ENCODE measurements around the gene SNU13. TPM values are rescaled to one million over a fixed set of nuclear protein-coding genes. Genes with fewer than 3 reads are reported as not detected.

The SNU13 gene
- total RNA-seq, 4 donors from 2014 or later, result 71.0 to 128 (median 106) TPM

GRCh38 chr22:41722496-41722895 lies 33.8 kb upstream of the SNU13 start:
- WGBS, 2 donors, result 25 to 57% methylated on average over 1 of the region's 1 CpG
- intact Hi-C loops (cut with DNase I), result no loop called here
- no peak for TF ChIP-seq CTCF (IDR thresholded peaks at IDR 0.05)
- TF ChIP-seq POLR2A (IDR thresholded peaks at IDR 0.05), result no peak
- H3K4me3 ChIP-seq, result no peak overlapping the region
- H3K4me1 ChIP-seq, result no peaks in the 10 kb centered on the region
- no peaks in the 10 kb centered on the region for H3K9me3 ChIP-seq
- no peaks in the 10 kb centered on the region for H3K27me3 ChIP-seq
- no peaks in the 10 kb centered on the region for H3K36me3 ChIP-seq
- H3K27ac ChIP-seq, result no peak overlapping the region
- DNase-seq, result no peak

GRCh38 chr22:41713004-41713403 lies 24.3 kb upstream of the SNU13 start:
- 65% methylated on average over 6 to 9 of the region's 9 CpGs for WGBS, 2 donors
- Histone ChIP-seq H3K4me3 (no peak overlapping the region), H3K9me3 (no peaks in the 10 kb centered on the region), H3K4me1 (peaks cover 0 to 10% (median 0%) of the 10 kb centered on the region in 3 donors), H3K27ac (no peak overlapping the region), H3K27me3 (peaks cover 0 to 9% (median 0%) of the 10 kb centered on the region in 4 donors), H3K36me3 (no peaks in the 10 kb centered on the region)
- TF ChIP-seq CTCF (IDR thresholded peaks at IDR 0.05) (no peak), POLR2A (IDR thresholded peaks at IDR 0.05) (no peak)
- intact Hi-C loops (cut with DNase I), result no loop called here
- DNase-seq, result no peak

GRCh38 chr22:41709341-41709740 lies 20.7 kb upstream of the SNU13 start:
- Histone ChIP-seq H3K4me1 (peaks cover 0 to 10% (median 0%) of the 10 kb centered on the region in 3 donors), H3K27me3 (peaks cover 0 to 5% (median 0%) of the 10 kb centered on the region in 4 donors), H3K4me3 (no peak overlapping the region), H3K27ac (no peak overlapping the region), H3K36me3 (no peaks in the 10 kb centered on the region), H3K9me3 (no peaks in the 10 kb centered on the region)
- 92 to 98% methylated on average over 9 of the region's 10 CpGs for WGBS, 2 donors
- DNase-seq, result no peak
- no peak for TF ChIP-seq CTCF (IDR thresholded peaks at IDR 0.05)
- no peak for TF ChIP-seq POLR2A (IDR thresholded peaks at IDR 0.05)
- intact Hi-C loops (cut with DNase I), result no loop called here

- DNase-seq, result no peak
- Histone ChIP-seq H3K27me3 (peaks cover 0 to 6% (median 0%) of the 10 kb centered on the region in 4 donors), H3K4me3 (no peak overlapping the region), H3K9me3 (no peaks in the 10 kb centered on the region), H3K27ac (no peak overlapping the region), H3K4me1 (peaks cover 0 to 10% (median 4%) of the 10 kb centered on the region in 3 donors), H3K36me3 (no peaks in the 10 kb centered on the region)
- intact Hi-C loops (cut with DNase I), result no loop called here
- TF ChIP-seq CTCF (IDR thresholded peaks at IDR 0.05) (no peak), POLR2A (IDR thresholded peaks at IDR 0.05) (no peak)
- 86 to 87% methylated on average over 5 to 9 of the region's 9 CpGs for WGBS, 2 donors
These were observed 14.1 kb upstream of the SNU13 start for GRCh38 chr22:41702763-41703162.

GRCh38 chr22:41700108-41700364 lies 11.4 kb upstream of the SNU13 start:
- Histone ChIP-seq H3K36me3 (no peaks in the 10 kb centered on the region), H3K9me3 (no peaks in the 10 kb centered on the region), H3K27ac (no peak overlapping the region), H3K4me3 (no peak overlapping the region), H3K27me3 (peaks cover 0 to 6% (median 0%) of the 10 kb centered on the region in 4 donors), H3K4me1 (peaks cover 10 to 24% (median 12%) of the 10 kb centered on the region in 3 donors)
- intact Hi-C loops (cut with DNase I), result no loop called here
- no peak for DNase-seq
- 98% methylated on average over 6 to 8 of the region's 16 CpGs for WGBS, 2 donors
- TF ChIP-seq POLR2A (IDR thresholded peaks at IDR 0.05), result no peak
- no peak for TF ChIP-seq CTCF (IDR thresholded peaks at IDR 0.05)
